ENCODE measurements around the gene SRGAP3. TPM values are rescaled to one million over a fixed set of nuclear protein-coding genes. Genes with fewer than 3 reads are reported as not detected.

SRGAP3 gene
- total and polyA plus RNA-seq, 2 donors (not counting 1 experiment from before 2014, with no cell fraction given) = 0.92 to 12.4 TPM

- H3K27ac ChIP-seq (ENCODE audit: insufficient read depth, low read length) = no peak overlapping the region
- H4K20me1 ChIP-seq (ENCODE audit: control insufficient read depth, extremely low read depth, insufficient read depth, low read length) = no peaks in the 10 kb centered on the region
- H2AFZ ChIP-seq (ENCODE audit: low read length) = no peak overlapping the region
- no peak for DNase-seq (ENCODE audit: low read depth in 2 of 2)
- H3K27me3 ChIP-seq (ENCODE audit: control insufficient read depth, insufficient read depth, low read length) = no peaks in the 10 kb centered on the region
- no peak overlapping the region for H3K4me2 ChIP-seq (ENCODE audit: extremely low read depth, insufficient read depth, low read length)
- no peaks in the 10 kb centered on the region for H3K79me2 ChIP-seq (ENCODE audit: control insufficient read depth, insufficient read depth, low read length)
- no peak overlapping the region for H3K4me3 ChIP-seq (replicated peaks in 1 of 4; ENCODE audit: control extremely low read depth in 1 of 4, insufficient read depth in 1 of 4, low read depth in 3 of 4, low read length in 4 of 4)
- no peaks in the 10 kb centered on the region for H3K9me3 ChIP-seq (ENCODE audit: control insufficient read depth, insufficient read depth, low read depth, low read length)
- TF ChIP-seq EZH2 (IDR thresholded peaks at IDR 0.05; ENCODE audit: low read length, missing control alignments) (no peak), CTCF (conservative IDR thresholded peaks at IDR 0.05 in 1 of 2, IDR thresholded peaks at IDR 0.05 in 1 of 2; ENCODE audit: low read depth in 1 of 2, low read length in 2 of 2) (no peak)
- no peaks in the 10 kb centered on the region for H3K36me3 ChIP-seq (ENCODE audit: control insufficient read depth, insufficient read depth, low read length)
- H3K4me1 ChIP-seq (ENCODE audit: control insufficient read depth, extremely low read depth, insufficient read depth, low read length) = no peaks in the 10 kb centered on the region
- no peak overlapping the region for H3K9ac ChIP-seq (ENCODE audit: insufficient read depth, low read length)
Measured at GRCh38 chr3:9183811-9184460, 65.5 kb downstream of the SRGAP3 start.

- no peak overlapping the region for H3K9ac ChIP-seq (ENCODE audit: insufficient read depth, low read length)
- no peaks in the 10 kb centered on the region for H3K36me3 ChIP-seq (ENCODE audit: control insufficient read depth, insufficient read depth, low read length)
- no peaks in the 10 kb centered on the region for H4K20me1 ChIP-seq (ENCODE audit: control insufficient read depth, extremely low read depth, insufficient read depth, low read length)
- no peak for TF ChIP-seq CTCF (conservative IDR thresholded peaks at IDR 0.05 in 1 of 2, IDR thresholded peaks at IDR 0.05 in 1 of 2; ENCODE audit: low read depth in 1 of 2, low read length in 2 of 2)
- no peak for TF ChIP-seq EZH2 (IDR thresholded peaks at IDR 0.05; ENCODE audit: low read length, missing control alignments)
- H2AFZ ChIP-seq (ENCODE audit: low read length) = no peak overlapping the region
- no peak overlapping the region for H3K27ac ChIP-seq (ENCODE audit: insufficient read depth, low read length)
- H3K9me3 ChIP-seq (ENCODE audit: control insufficient read depth, insufficient read depth, low read depth, low read length) = no peaks in the 10 kb centered on the region
- H3K4me3 ChIP-seq (replicated peaks in 1 of 4; ENCODE audit: control extremely low read depth in 1 of 4, insufficient read depth in 1 of 4, low read depth in 3 of 4, low read length in 4 of 4) = no peak overlapping the region
- H3K4me1 ChIP-seq (ENCODE audit: control insufficient read depth, extremely low read depth, insufficient read depth, low read length) = no peaks in the 10 kb centered on the region
- H3K79me2 ChIP-seq (ENCODE audit: control insufficient read depth, insufficient read depth, low read length) = no peaks in the 10 kb centered on the region
- no peaks in the 10 kb centered on the region for H3K27me3 ChIP-seq (ENCODE audit: control insufficient read depth, insufficient read depth, low read length)
- no peak for DNase-seq (ENCODE audit: low read depth in 2 of 2)
- H3K4me2 ChIP-seq (ENCODE audit: extremely low read depth, insufficient read depth, low read length) = no peak overlapping the region
Measured at GRCh38 chr3:9183011-9183410, 66.4 kb downstream of the SRGAP3 start.

GRCh38 chr3:9180764-9181117 is 68.7 kb downstream of the SRGAP3 start:
- H3K27me3 ChIP-seq (ENCODE audit: control insufficient read depth, insufficient read depth, low read length) = no peaks in the 10 kb centered on the region
- H3K4me3 ChIP-seq (replicated peaks in 1 of 4; ENCODE audit: control extremely low read depth in 1 of 4, insufficient read depth in 1 of 4, low read depth in 3 of 4, low read length in 4 of 4) = no peak overlapping the region
- no peak overlapping the region for H3K27ac ChIP-seq (ENCODE audit: insufficient read depth, low read length)
- H3K9ac ChIP-seq (ENCODE audit: insufficient read depth, low read length) = no peak overlapping the region
- no peaks in the 10 kb centered on the region for H3K9me3 ChIP-seq (ENCODE audit: control insufficient read depth, insufficient read depth, low read depth, low read length)
- no peaks in the 10 kb centered on the region for H4K20me1 ChIP-seq (ENCODE audit: control insufficient read depth, extremely low read depth, insufficient read depth, low read length)
- no peaks in the 10 kb centered on the region for H3K4me1 ChIP-seq (ENCODE audit: control insufficient read depth, extremely low read depth, insufficient read depth, low read length)
- no peak overlapping the region for H2AFZ ChIP-seq (ENCODE audit: low read length)
- H3K4me2 ChIP-seq (ENCODE audit: extremely low read depth, insufficient read depth, low read length) = no peak overlapping the region
- TF ChIP-seq CTCF (conservative IDR thresholded peaks at IDR 0.05 in 1 of 2, IDR thresholded peaks at IDR 0.05 in 1 of 2; ENCODE audit: low read depth in 1 of 2, low read length in 2 of 2) = no peak
- no peak for TF ChIP-seq EZH2 (IDR thresholded peaks at IDR 0.05; ENCODE audit: low read length, missing control alignments)
- no peaks in the 10 kb centered on the region for H3K36me3 ChIP-seq (ENCODE audit: control insufficient read depth, insufficient read depth, low read length)
- H3K79me2 ChIP-seq (ENCODE audit: control insufficient read depth, insufficient read depth, low read length) = no peaks in the 10 kb centered on the region
- no peak for DNase-seq (ENCODE audit: low read depth in 2 of 2)
